LNCaP clone FGC (cell line): ENCODE measurements around the gene AMMECR1.

Experiments
- DNase-seq: peaks from one replicate; pipeline ENCODE4 v3.0.0-alpha.2; 2011; ENCODE audit warnings: low read depth
- H3K4me3 ChIP-seq: 2 replicates; pipeline ENCODE4 v1.5.1; 2011; ENCODE audit warnings: mild to moderate bottlenecking, low read depth, low read length, control low read depth
- CTCF ChIP-seq: IDR thresholded peaks from 2 replicates; pipeline ENCODE4 v1.5.1; 2012; ENCODE audit warnings: mild to moderate bottlenecking; ENCODE audit not compliant: control insufficient read depth, insufficient read depth; ENCODE audit errors: extremely low read depth

The AMMECR1 gene

DNA sequence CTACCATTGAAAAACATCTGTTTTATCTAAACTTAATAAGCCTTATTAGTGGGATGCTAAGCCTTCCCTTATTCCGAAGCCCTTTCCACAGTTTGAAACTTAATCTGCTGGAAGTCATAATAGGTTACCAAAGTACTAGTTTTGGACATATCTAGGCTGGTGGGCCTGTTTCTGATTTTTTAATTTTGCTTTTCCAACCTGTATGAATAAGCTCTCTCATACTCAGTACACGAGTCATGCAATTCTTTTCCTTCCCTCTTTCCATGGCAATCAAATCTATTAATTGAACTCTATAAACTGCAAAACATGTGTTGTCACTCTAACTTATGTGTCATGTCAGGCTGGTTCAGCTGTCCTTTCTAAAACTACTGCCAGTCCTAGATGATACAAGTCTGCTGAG, 91.0 kb downstream of the AMMECR1 start:
- DNase-seq, result no peak
- TF ChIP-seq CTCF, result no peak
- no peak overlapping the region for H3K4me3 ChIP-seq

DNA sequence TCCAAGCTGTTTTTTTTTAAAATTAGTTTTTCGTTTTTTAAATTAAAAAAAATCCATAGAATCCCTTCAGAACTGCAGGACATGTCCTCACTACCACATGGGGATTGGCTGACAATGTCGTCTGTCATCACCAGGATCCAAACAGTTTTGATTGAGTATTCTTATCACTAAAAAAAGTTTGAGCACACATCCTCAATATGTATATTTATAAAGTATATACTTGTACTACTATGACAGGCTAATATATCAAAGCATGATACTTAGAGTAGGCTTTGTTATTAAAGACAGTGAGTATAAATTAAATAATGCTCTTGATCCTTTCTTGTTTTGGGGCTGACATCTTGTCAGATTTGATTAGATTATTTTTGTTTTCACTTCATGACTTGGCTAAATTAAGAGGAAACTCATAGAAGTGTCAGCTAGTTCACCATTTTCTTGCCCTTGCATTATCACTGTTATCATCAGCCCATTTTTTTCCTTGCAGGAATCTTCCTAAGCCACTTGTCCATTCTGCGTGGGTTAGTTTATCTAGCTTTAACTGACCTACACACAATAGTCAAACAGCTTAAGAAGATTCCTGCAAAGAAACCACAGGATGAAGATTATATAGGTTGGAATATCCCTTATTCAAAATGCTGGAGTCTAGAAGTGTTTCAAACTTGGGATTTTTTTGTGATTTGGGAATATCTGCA, 92.8 kb downstream of the AMMECR1 start:
- DNase-seq, result no peak
- TF ChIP-seq CTCF, result no peak
- no peak overlapping the region for H3K4me3 ChIP-seq

GRCh38 chrX:110222497-110223257, 95.2 kb downstream of the AMMECR1 start:
- DNase-seq, result no peak
- TF ChIP-seq CTCF, result no peak
- H3K4me3 ChIP-seq, result no peak overlapping the region

DNA sequence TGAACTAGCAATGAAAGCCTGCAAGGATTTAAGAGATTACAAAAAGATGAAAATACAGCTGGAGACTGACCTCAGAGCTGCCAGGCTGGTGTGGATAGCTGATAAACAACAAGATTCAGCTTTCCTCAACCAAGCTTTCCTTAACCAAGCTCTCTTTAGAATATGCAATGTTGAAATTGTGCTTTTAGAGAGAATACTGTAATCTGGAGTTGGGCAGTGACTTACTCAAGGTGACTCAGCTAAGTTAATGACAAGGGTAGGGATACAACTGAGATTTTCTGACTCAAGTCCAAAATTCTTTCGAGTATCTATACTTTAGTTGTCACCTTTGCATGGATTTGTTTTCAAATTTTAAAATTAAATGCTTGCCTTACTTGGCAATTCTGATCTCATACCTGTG, 98.0 kb downstream of the AMMECR1 start:
- TF ChIP-seq CTCF, result no peak
- no peak for DNase-seq
- no peak overlapping the region for H3K4me3 ChIP-seq

DNA sequence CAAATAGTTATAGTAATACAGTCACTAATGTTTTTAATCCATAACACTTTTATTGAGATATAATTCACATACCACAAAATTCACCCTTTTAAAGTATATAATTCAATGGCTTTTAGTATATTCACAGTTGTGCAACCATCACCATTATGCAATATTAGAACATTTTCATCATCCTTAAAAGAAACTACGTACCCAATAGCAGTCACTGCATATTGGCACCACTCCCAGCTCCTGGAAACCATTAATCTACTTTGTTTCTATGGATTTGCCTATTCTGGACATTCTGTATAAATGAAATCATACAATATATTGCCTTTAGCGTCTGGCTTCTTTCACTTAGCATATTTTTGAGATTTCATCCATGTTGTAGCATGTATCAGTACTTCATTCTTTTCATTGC, 99.3 kb downstream of the AMMECR1 start:
- no peak for DNase-seq
- TF ChIP-seq CTCF, result no peak
- no peak overlapping the region for H3K4me3 ChIP-seq

GRCh38 chrX:110216027-110216426, 101.9 kb downstream of the AMMECR1 start:
- no peak for TF ChIP-seq CTCF
- H3K4me3 ChIP-seq, result no peak overlapping the region
- no peak for DNase-seq
